ENCODE results near the gene FRMD1. TPM values are rescaled to one million over a fixed set of nuclear protein-coding genes. Genes with fewer than 3 reads are reported as not detected.

Gene FRMD1
- polyA plus RNA-seq, 3 donors from 2014 or later = not detected

DNA sequence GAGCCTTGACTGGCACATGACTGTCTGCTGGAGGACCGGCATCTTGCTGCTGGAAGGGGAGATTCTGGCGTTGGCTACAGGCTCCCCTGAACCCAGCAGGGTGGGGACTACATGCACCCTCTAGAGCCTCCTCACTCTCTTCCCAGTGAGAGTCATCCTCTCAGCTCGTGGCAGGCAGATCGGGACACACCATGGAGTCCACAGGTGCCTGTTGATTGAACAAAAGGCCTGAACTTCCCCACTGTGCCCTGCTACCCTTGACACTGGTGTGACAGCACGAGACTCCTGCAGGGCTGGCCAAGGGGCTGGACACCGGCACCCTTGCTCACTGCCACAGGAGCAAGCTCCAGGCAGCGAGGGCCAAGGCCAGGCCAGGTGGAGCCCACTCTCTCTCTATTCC is 8.2 kb downstream of the FRMD1 start:
- Mint-ChIP-seq H3K9me3 (no peaks in the 10 kb centered on the region), H3K4me3 (no peak overlapping the region), H3K27ac (no peak overlapping the region), H3K27me3 (ENCODE audit: low read depth in 3 of 3) (peaks cover 0 to 9% (median 3%) of the 10 kb centered on the region in 3 donors), H3K4me1 (no peaks in the 10 kb centered on the region), H3K36me3 (no peaks in the 10 kb centered on the region)
- no peak for DNase-seq

- Mint-ChIP-seq H3K4me3 (no peak overlapping the region), H3K27ac (no peak overlapping the region), H3K36me3 (no peaks in the 10 kb centered on the region), H3K9me3 (no peaks in the 10 kb centered on the region), H3K4me1 (no peaks in the 10 kb centered on the region), H3K27me3 (ENCODE audit: low read depth in 3 of 3) (peaks cover 0 to 9% (median 3%) of the 10 kb centered on the region in 3 donors)
- no peak for DNase-seq
These were observed 11.8 kb downstream of the FRMD1 start for GRCh38 chr6:168067081-168067759.

GRCh38 chr6:168064226-168064807 is 14.7 kb downstream of the FRMD1 start:
- Mint-ChIP-seq H3K4me1 (no peaks in the 10 kb centered on the region), H3K27ac (no peak overlapping the region), H3K9me3 (no peaks in the 10 kb centered on the region), H3K4me3 (no peak overlapping the region), H3K27me3 (ENCODE audit: low read depth in 3 of 3) (peaks cover 0 to 7% (median 3%) of the 10 kb centered on the region in 3 donors), H3K36me3 (no peaks in the 10 kb centered on the region)
- DNase-seq = no peak

GRCh38 chr6:168063431-168063830 is 15.6 kb downstream of the FRMD1 start:
- peaks cover 0 to 3% (median 2%) of the 10 kb centered on the region in 3 donors for H3K27me3 Mint-ChIP-seq (ENCODE audit: low read depth in 3 of 3)
- H3K9me3 Mint-ChIP-seq = no peaks in the 10 kb centered on the region
- H3K27ac Mint-ChIP-seq = no peak overlapping the region
- no peak for DNase-seq
- no peak overlapping the region for H3K4me3 Mint-ChIP-seq
- no peaks in the 10 kb centered on the region for H3K4me1 Mint-ChIP-seq
- H3K36me3 Mint-ChIP-seq = no peaks in the 10 kb centered on the region

- DNase-seq = no peak
- peaks cover 0 to 1% (median 0%) of the 10 kb centered on the region in 6 donors for H3K9me3 Mint-ChIP-seq
- H3K4me3 Mint-ChIP-seq = no peak overlapping the region
These were observed 16.4 kb downstream of the FRMD1 start for GRCh38 chr6:168062346-168063289.

GRCh38 chr6:168061269-168062210 is 17.5 kb downstream of the FRMD1 start:
- H3K4me1 Mint-ChIP-seq = no peaks in the 10 kb centered on the region
- peaks cover 0 to 1% (median 0%) of the 10 kb centered on the region in 6 donors for H3K9me3 Mint-ChIP-seq
- H3K27me3 Mint-ChIP-seq (ENCODE audit: low read depth in 3 of 3) = no peaks in the 10 kb centered on the region
- H3K36me3 Mint-ChIP-seq = no peaks in the 10 kb centered on the region
- H3K4me3 Mint-ChIP-seq = no peak overlapping the region
- no peak overlapping the region for H3K27ac Mint-ChIP-seq
- no peak for DNase-seq

More at GRCh38 chr6:168062346-168063289, 16.4 kb downstream of the FRMD1 start:
- no peaks in the 10 kb centered on the region for H3K36me3 Mint-ChIP-seq
- H3K27me3 Mint-ChIP-seq (ENCODE audit: low read depth in 3 of 3) = peaks cover 0 to 3% (median 2%) of the 10 kb centered on the region in 3 donors
- H3K4me1 Mint-ChIP-seq = no peaks in the 10 kb centered on the region
- no peak overlapping the region for H3K27ac Mint-ChIP-seq

GRCh38 chr6:168060521-168060931 is 18.5 kb downstream of the FRMD1 start:
- Mint-ChIP-seq H3K36me3 (no peaks in the 10 kb centered on the region), H3K27ac (no peak overlapping the region), H3K27me3 (ENCODE audit: low read depth in 3 of 3) (no peaks in the 10 kb centered on the region), H3K9me3 (peaks cover 0 to 1% (median 0%) of the 10 kb centered on the region in 6 donors), H3K4me3 (no peak overlapping the region), H3K4me1 (no peaks in the 10 kb centered on the region)
- no peak for DNase-seq

DNA sequence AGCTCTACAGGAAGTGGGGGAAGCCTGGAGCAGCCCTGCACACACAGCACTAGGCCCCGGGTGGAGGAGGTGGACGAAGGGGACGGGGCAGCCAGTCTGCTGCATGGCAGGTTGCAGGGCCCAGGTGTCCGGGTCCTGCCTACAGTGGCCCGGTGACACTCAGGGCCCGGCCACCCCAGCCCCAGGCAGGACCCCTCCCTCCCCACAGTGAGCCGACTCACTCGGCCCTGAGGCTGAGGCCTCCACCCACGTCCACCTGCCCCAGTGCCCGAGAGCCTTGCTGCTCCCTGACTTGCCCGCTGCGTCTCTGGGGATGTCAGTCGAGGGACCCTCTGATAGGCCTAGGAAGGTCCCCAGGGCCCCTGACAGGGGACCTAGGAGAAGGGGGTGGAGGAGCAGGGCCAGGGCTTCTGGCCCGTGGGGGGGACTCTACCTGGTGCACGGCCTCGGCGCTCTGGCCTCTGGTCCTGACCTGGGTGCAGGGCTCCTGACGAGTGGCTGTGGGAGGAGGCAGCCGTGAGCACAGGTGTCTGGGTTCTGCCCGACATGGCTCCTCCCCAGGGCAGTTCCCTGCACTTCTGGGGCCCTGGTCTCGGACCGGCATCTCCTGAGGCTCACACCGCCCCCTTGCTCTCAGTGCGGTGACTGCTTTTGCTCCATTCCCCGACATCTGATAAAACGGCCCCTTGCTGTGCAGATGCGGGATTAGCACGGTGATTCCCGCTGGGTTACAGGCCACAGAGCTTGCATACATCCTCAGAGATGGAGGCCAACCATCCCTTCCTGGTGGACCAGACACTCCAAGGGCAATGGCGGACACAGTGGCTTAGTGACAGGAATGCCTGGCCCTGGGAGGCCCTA is 20.1 kb downstream of the FRMD1 start:
- Mint-ChIP-seq H3K4me3 (no peak overlapping the region), H3K36me3 (no peaks in the 10 kb centered on the region), H3K9me3 (peaks cover 0 to 1% (median 0%) of the 10 kb centered on the region in 6 donors), H3K4me1 (no peaks in the 10 kb centered on the region), H3K27ac (no peak overlapping the region), H3K27me3 (ENCODE audit: low read depth in 3 of 3) (peaks cover 0 to 4% (median 0%) of the 10 kb centered on the region in 3 donors)
- DNase-seq = no peak

DNA sequence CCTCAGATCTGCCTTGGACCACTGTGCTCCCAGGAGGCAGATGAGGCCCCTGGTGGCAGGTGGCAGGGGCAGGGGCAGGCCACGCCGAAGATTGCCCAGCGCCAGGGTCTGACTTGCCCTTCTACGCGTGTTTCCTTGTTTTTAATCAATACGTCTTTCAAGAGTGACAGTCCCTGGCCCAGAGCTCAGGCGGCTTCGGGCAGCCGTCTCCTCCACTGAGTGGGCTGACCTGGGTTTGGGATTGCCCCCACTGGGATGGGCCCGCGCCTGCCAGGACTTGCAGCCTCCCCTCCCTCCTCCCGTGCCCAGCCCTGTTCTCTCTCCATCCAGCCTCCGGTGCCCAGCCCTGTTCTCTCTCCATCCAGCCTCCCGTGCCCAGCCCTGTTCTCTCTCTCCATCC is 21.2 kb downstream of the FRMD1 start:
- Mint-ChIP-seq H3K9me3 (peaks cover 0 to 1% (median 0%) of the 10 kb centered on the region in 6 donors), H3K4me1 (no peaks in the 10 kb centered on the region), H3K36me3 (no peaks in the 10 kb centered on the region), H3K27me3 (ENCODE audit: low read depth in 3 of 3) (peaks cover 0 to 4% (median 0%) of the 10 kb centered on the region in 3 donors), H3K27ac (no peak overlapping the region), H3K4me3 (no peak overlapping the region)
- no peak for DNase-seq

GRCh38 chr6:168056892-168057527 is 22.0 kb downstream of the FRMD1 start:
- Mint-ChIP-seq H3K4me3 (no peak overlapping the region), H3K4me1 (no peaks in the 10 kb centered on the region), H3K9me3 (peaks cover 0 to 1% (median 0%) of the 10 kb centered on the region in 6 donors), H3K27ac (no peak overlapping the region), H3K27me3 (ENCODE audit: low read depth in 3 of 3) (peaks cover 0 to 4% (median 0%) of the 10 kb centered on the region in 3 donors), H3K36me3 (no peaks in the 10 kb centered on the region)
- DNase-seq = no peak

- Mint-ChIP-seq H3K9me3 (peaks cover 0 to 1% (median 0%) of the 10 kb centered on the region in 6 donors), H3K36me3 (no peaks in the 10 kb centered on the region), H3K4me3 (no peak overlapping the region), H3K27me3 (ENCODE audit: low read depth in 3 of 3) (peaks cover 0 to 4% (median 0%) of the 10 kb centered on the region in 3 donors), H3K4me1 (no peaks in the 10 kb centered on the region), H3K27ac (no peak overlapping the region)
- DNase-seq = no peak
These were observed 23.1 kb downstream of the FRMD1 start for GRCh38 chr6:168055696-168056489.
